BLaER1 treated with 17β-estradiol and CSF1 and Interleukin-3, amounts not matched to agents 10 nM and 100 nM (cell line): Measurements from ENCODE around the gene CDH4.

Source experiments
- H3K27ac ChIP-seq, 11 experiments: shearing (Covaris generic); formaldehyde crosslinking; 2 replicates each; pipeline ENCODE4 v1.8.1; 2022
- H3K27me3 ChIP-seq, 11 experiments: shearing (Covaris generic); formaldehyde crosslinking; 2 replicates each; pipeline ENCODE4 v1.8.1; 2022
- H3K36me3 ChIP-seq, 11 experiments: shearing (Covaris generic); formaldehyde crosslinking; 2 replicates each; pipeline ENCODE4 v1.8.1; 2022
- H3K4me1 ChIP-seq, 10 experiments: shearing (Covaris generic); formaldehyde crosslinking; 2 replicates each; pipeline ENCODE4 v1.8.1; 2022
- H3K4me2 ChIP-seq, 11 experiments: shearing (Covaris generic); formaldehyde crosslinking; 2 replicates each; pipeline ENCODE4 v1.8.1; 2022
- H3K4me3 ChIP-seq, 10 experiments: shearing (Covaris generic); formaldehyde crosslinking; 2 replicates each; pipeline ENCODE4 v1.8.1; 2022
- H3K9ac ChIP-seq, 11 experiments: shearing (Covaris generic); formaldehyde crosslinking; 2 replicates each; pipeline ENCODE4 v1.8.1; 2022
- H3K9me3 ChIP-seq, 11 experiments: shearing (Covaris generic); formaldehyde crosslinking; replicated peaks in 1 of 11; 2 replicates each; pipeline ENCODE4 v1.8.1; 2022
- H4K20me1 ChIP-seq, 11 experiments: shearing (Covaris generic); formaldehyde crosslinking; 2 replicates each; pipeline ENCODE4 v1.8.1; 2022
- Cebpa-rat ChIP-seq, 11 experiments: shearing (Covaris generic); IDR thresholded peaks; 2 replicates each; pipeline ENCODE4 v1.8.1; 2022

Gene CDH4

GRCh38 chr20:61720348-61720696 lies 468.3 kb downstream of the CDH4 start:
- no peaks in the 10 kb centered on the region for H3K27me3 ChIP-seq
- no peaks in the 10 kb centered on the region for H3K36me3 ChIP-seq
- H3K9ac ChIP-seq: no peak overlapping the region
- peaks cover 10 to 60% (median 32%) of the 10 kb centered on the region in 10 experiments; a peak in 18 of 20 replicates for H3K4me1 ChIP-seq
- peaks cover 6 to 17% (median 11%) of the 10 kb centered on the region in 11 experiments; a peak in 20 of 22 replicates for H3K9me3 ChIP-seq
- TF ChIP-seq Cebpa-rat (IDR thresholded peaks at IDR 0.05): no peak
- H3K27ac ChIP-seq: no peak overlapping the region
- H4K20me1 ChIP-seq: no peaks in the 10 kb centered on the region
- H3K4me2 ChIP-seq: peak overlapping the region in 9 of 11 experiments; percentile 46 to 65 (median 60); a peak in 16 of 22 replicates
- H3K4me3 ChIP-seq: no peak overlapping the region

- no peak for TF ChIP-seq Cebpa-rat (IDR thresholded peaks at IDR 0.05)
- Histone ChIP-seq H3K4me2 (peak overlapping the region in 7 of 11 experiments; percentile 16 to 73 (median 59); a peak in 14 of 22 replicates), H3K4me3 (no peak overlapping the region), H3K9me3 (peaks cover 0 to 7% (median 0%) of the 10 kb centered on the region in 11 experiments; a peak in 5 of 22 replicates), H3K4me1 (peaks cover 10 to 60% (median 32%) of the 10 kb centered on the region in 10 experiments; a peak in 18 of 20 replicates), H3K27me3 (no peaks in the 10 kb centered on the region), H3K9ac (no peak overlapping the region), H3K36me3 (no peaks in the 10 kb centered on the region), H3K27ac (no peak overlapping the region), H4K20me1 (no peaks in the 10 kb centered on the region)
Observed at GRCh38 chr20:61722146-61722678, 470.2 kb downstream of the CDH4 start.

GRCh38 chr20:61723529-61724257 lies 471.6 kb downstream of the CDH4 start:
- Histone ChIP-seq H3K9me3 (peaks cover 0 to 8% (median 0%) of the 10 kb centered on the region in 11 experiments; a peak in 4 of 22 replicates), H3K4me1 (peaks cover 10 to 73% (median 43%) of the 10 kb centered on the region in 10 experiments; a peak in 18 of 20 replicates), H3K4me2 (peak overlapping the region in 9 of 11 experiments; percentile 18 to 73 (median 55); a peak in 14 of 22 replicates), H3K36me3 (no peaks in the 10 kb centered on the region), H3K9ac (no peak overlapping the region), H3K4me3 (no peak overlapping the region), H3K27me3 (no peaks in the 10 kb centered on the region), H3K27ac (no peak overlapping the region), H4K20me1 (no peaks in the 10 kb centered on the region)
- no peak for TF ChIP-seq Cebpa-rat (IDR thresholded peaks at IDR 0.05)

- no peak overlapping the region for H3K27ac ChIP-seq
- no peak for TF ChIP-seq Cebpa-rat (IDR thresholded peaks at IDR 0.05)
- no peaks in the 10 kb centered on the region for H4K20me1 ChIP-seq
- no peak overlapping the region for H3K4me3 ChIP-seq
- H3K9ac ChIP-seq: no peak overlapping the region
- H3K27me3 ChIP-seq: no peaks in the 10 kb centered on the region
- H3K4me2 ChIP-seq: peak overlapping the region in 3 of 11 experiments; percentile 6 to 30 (median 21); a peak in 2 of 22 replicates
- peaks cover 6 to 66% (median 40%) of the 10 kb centered on the region in 10 experiments; a peak in 18 of 20 replicates for H3K4me1 ChIP-seq
- H3K9me3 ChIP-seq: peaks cover 0 to 8% (median 0%) of the 10 kb centered on the region in 11 experiments; a peak in 4 of 22 replicates
- H3K36me3 ChIP-seq: no peaks in the 10 kb centered on the region
Observed at GRCh38 chr20:61724376-61724775, 472.3 kb downstream of the CDH4 start.

- Histone ChIP-seq H3K36me3 (no peaks in the 10 kb centered on the region), H3K9ac (no peak overlapping the region), H3K4me3 (no peak overlapping the region), H3K9me3 (peaks cover 0 to 8% (median 0%) of the 10 kb centered on the region in 11 experiments; a peak in 4 of 22 replicates), H3K27me3 (no peaks in the 10 kb centered on the region), H3K27ac (no peak overlapping the region), H3K4me1 (peaks cover 0 to 58% (median 32%) of the 10 kb centered on the region in 10 experiments; a peak in 16 of 20 replicates), H3K4me2 (no peak overlapping the region), H4K20me1 (peaks cover 0 to under 1% (median 0%) of the 10 kb centered on the region in 11 experiments; a peak in 1 of 22 replicates)
- TF ChIP-seq Cebpa-rat (IDR thresholded peaks at IDR 0.05): no peak
Observed at GRCh38 chr20:61725145-61725544, 473.1 kb downstream of the CDH4 start.

- no peak overlapping the region for H3K27ac ChIP-seq
- H3K27me3 ChIP-seq: no peaks in the 10 kb centered on the region
Observed at GRCh38 chr20:61725966-61726365, 473.9 kb downstream of the CDH4 start.

GRCh38 chr20:61726979-61727378 lies 474.9 kb downstream of the CDH4 start:
- H3K4me1 ChIP-seq: peaks cover 0 to 43% (median 27%) of the 10 kb centered on the region in 10 experiments; a peak in 14 of 20 replicates
- H3K36me3 ChIP-seq: no peaks in the 10 kb centered on the region
- no peak overlapping the region for H3K4me3 ChIP-seq
- H3K4me2 ChIP-seq: peak overlapping the region in 1 of 11 experiments; percentile 55; a peak in 5 of 22 replicates
- no peak overlapping the region for H3K9ac ChIP-seq
- no peak for TF ChIP-seq Cebpa-rat (IDR thresholded peaks at IDR 0.05)
- peaks cover 0 to 14% (median 0%) of the 10 kb centered on the region in 11 experiments; a peak in 4 of 22 replicates for H4K20me1 ChIP-seq
- H3K27ac ChIP-seq: no peak overlapping the region
- H3K9me3 ChIP-seq: peaks cover 0 to 8% (median 0%) of the 10 kb centered on the region in 11 experiments; a peak in 4 of 22 replicates
- H3K27me3 ChIP-seq: no peaks in the 10 kb centered on the region

More at GRCh38 chr20:61725966-61726365, 473.9 kb downstream of the CDH4 start:
- H3K9me3 ChIP-seq: peaks cover 0 to 8% (median 0%) of the 10 kb centered on the region in 11 experiments; a peak in 4 of 22 replicates
- no peak overlapping the region for H3K4me3 ChIP-seq
- no peak overlapping the region for H3K4me2 ChIP-seq
- peaks cover 0 to 8% (median 0%) of the 10 kb centered on the region in 11 experiments; a peak in 4 of 22 replicates for H4K20me1 ChIP-seq
- peaks cover 0 to 53% (median 30%) of the 10 kb centered on the region in 10 experiments; a peak in 14 of 20 replicates for H3K4me1 ChIP-seq
- no peak for TF ChIP-seq Cebpa-rat (IDR thresholded peaks at IDR 0.05)
- H3K9ac ChIP-seq: no peak overlapping the region
- H3K36me3 ChIP-seq: no peaks in the 10 kb centered on the region

- peak overlapping the region in 8 of 11 experiments; percentile 15 to 65 (median 54); a peak in 13 of 22 replicates for H3K4me2 ChIP-seq
- H3K9me3 ChIP-seq: peaks cover 0 to 8% (median 0%) of the 10 kb centered on the region in 11 experiments; a peak in 4 of 22 replicates
- no peak overlapping the region for H3K4me3 ChIP-seq
- no peak for TF ChIP-seq Cebpa-rat (IDR thresholded peaks at IDR 0.05)
- H3K36me3 ChIP-seq: no peaks in the 10 kb centered on the region
- no peak overlapping the region for H3K9ac ChIP-seq
- H4K20me1 ChIP-seq: peaks cover 0 to 20% (median 0%) of the 10 kb centered on the region in 11 experiments; a peak in 5 of 22 replicates
- H3K4me1 ChIP-seq: peaks cover 0 to 39% (median 20%) of the 10 kb centered on the region in 10 experiments; a peak in 14 of 20 replicates
- no peaks in the 10 kb centered on the region for H3K27me3 ChIP-seq
- no peak overlapping the region for H3K27ac ChIP-seq
Observed at GRCh38 chr20:61727761-61728160, 475.7 kb downstream of the CDH4 start.

- Histone ChIP-seq H3K27ac (no peak overlapping the region), H3K4me3 (no peak overlapping the region), H3K27me3 (peaks cover 0 to 3% (median 0%) of the 10 kb centered on the region in 11 experiments; a peak in 7 of 22 replicates), H3K9me3 (peaks cover 0 to 8% (median 0%) of the 10 kb centered on the region in 11 experiments; a peak in 4 of 22 replicates), H3K9ac (no peak overlapping the region), H3K36me3 (no peaks in the 10 kb centered on the region), H3K4me2 (peak overlapping the region in 8 of 11 experiments; percentile 15 to 65 (median 54); a peak in 11 of 22 replicates), H3K4me1 (peaks cover 0 to 37% (median 19%) of the 10 kb centered on the region in 10 experiments; a peak in 14 of 20 replicates), H4K20me1 (peaks cover 0 to 20% (median 0%) of the 10 kb centered on the region in 11 experiments; a peak in 5 of 22 replicates)
- TF ChIP-seq Cebpa-rat (IDR thresholded peaks at IDR 0.05): no peak
Observed at GRCh38 chr20:61728326-61728725, 476.3 kb downstream of the CDH4 start.
